ENCODE data around the gene GPC3.

DNA sequence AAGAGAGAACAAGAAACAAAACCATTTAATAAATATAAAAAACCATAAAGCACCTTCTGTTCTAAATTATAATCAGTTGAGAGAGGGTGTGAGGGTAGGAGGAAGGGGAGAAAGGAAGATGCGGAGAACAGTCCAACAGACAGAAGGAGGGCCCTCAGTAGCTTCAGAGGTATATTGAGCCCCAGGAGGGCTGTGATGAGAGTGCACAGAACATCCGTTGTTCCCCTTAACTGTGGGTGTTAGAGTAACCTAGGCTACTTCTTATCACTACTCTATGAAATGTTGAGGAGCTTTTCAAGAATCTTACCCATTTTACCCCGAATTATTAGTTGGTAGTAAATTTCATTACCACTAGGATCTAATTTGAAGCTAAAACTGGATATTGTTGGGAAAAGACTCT, 13.8 kb downstream of the GPC3 start:
- TF ChIP-seq POLR2A (IDR thresholded peaks at IDR 0.05): no peak
- TF ChIP-seq, protein P1, sequence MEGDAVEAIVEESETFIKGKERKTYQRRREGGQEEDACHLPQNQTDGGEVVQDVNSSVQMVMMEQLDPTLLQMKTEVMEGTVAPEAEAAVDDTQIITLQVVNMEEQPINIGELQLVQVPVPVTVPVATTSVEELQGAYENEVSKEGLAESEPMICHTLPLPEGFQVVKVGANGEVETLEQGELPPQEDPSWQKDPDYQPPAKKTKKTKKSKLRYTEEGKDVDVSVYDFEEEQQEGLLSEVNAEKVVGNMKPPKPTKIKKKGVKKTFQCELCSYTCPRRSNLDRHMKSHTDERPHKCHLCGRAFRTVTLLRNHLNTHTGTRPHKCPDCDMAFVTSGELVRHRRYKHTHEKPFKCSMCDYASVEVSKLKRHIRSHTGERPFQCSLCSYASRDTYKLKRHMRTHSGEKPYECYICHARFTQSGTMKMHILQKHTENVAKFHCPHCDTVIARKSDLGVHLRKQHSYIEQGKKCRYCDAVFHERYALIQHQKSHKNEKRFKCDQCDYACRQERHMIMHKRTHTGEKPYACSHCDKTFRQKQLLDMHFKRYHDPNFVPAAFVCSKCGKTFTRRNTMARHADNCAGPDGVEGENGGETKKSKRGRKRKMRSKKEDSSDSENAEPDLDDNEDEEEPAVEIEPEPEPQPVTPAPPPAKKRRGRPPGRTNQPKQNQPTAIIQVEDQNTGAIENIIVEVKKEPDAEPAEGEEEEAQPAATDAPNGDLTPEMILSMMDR (IDR thresholded peaks at IDR 0.05): no peak
